Peyer's patch (tissue), 4 donors: ENCODE data around the gene NFAM1.

Experiments
- CTCF ChIP-seq, 6 experiments: fragments of 450-650 bp in 4 of 6; fragments of 200-600 bp in 2 of 6; sonication (generic) in 1 of 6; IDR thresholded peaks; one replicate each; pipeline ENCODE4 v1.5.1; 2017 to 2019; ENCODE audit warnings: antibody characterized with exemption in 6 of 6, mild to moderate bottlenecking in 3 of 6, moderate library complexity in 1 of 6
- POLR2A ChIP-seq, 2 donors: fragments of 450-650 bp; IDR thresholded peaks; one replicate each; pipeline ENCODE4 v1.5.1; 2017; ENCODE audit warnings: antibody characterized with exemption in 2 of 2, mild to moderate bottlenecking in 2 of 2, moderate library complexity in 2 of 2

- TF ChIP-seq CTCF (IDR thresholded peaks at IDR 0.05) (no peak), POLR2A (IDR thresholded peaks at IDR 0.05) (no peak)
Measured at GRCh38 chr22:42376711-42377554, 55.3 kb downstream of the NFAM1 start.
